ENCODE results near the gene DSCAML1. TPM values are rescaled to one million over a fixed set of nuclear protein-coding genes. Genes with fewer than 3 reads are reported as not detected.

Gene DSCAML1
- total and polyA plus RNA-seq, 2 of the 8 experiments (the other 6 are each of a cell fraction or from before 2014, with no cell fraction given), result 0.19 to 0.24 TPM

- H4K20me1 ChIP-seq (replicated peaks in 1 of 2; ENCODE audit: control insufficient read depth in 1 of 2, insufficient read depth in 2 of 2, low read length in 2 of 2), result no peaks in the 10 kb centered on the region
- FAIRE-seq (no peak), DNase-seq (ENCODE audit: low read depth in 1 of 2, low spot score in 2 of 2) (no peak)
- H4K91ac ChIP-seq (replicated peaks; ENCODE audit: insufficient read length, low read length), result no peak overlapping the region
- H3K23ac ChIP-seq (ENCODE audit: insufficient read length), result no peak overlapping the region
- H3K23me2 ChIP-seq (ENCODE audit: low read depth, low read length), result peaks cover 4% of the 10 kb centered on the region; the same call in 1 of the 2 replicates
- H3K36me3 ChIP-seq (ENCODE audit: control insufficient read depth in 2 of 4, insufficient read depth in 4 of 4, low read length in 3 of 4), result no peaks in the 10 kb centered on the region
- peaks cover 4 to 14% (median 11%) of the 10 kb centered on the region in 4 experiments for H3K4me1 ChIP-seq (replicated peaks in 1 of 4; ENCODE audit: control insufficient read depth in 3 of 4, insufficient read depth in 4 of 4, low read length in 3 of 4)
- no peak for TF ChIP-seq EP300 (IDR thresholded peaks at IDR 0.05; ENCODE audit: borderline replicate concordance in 1 of 2, low read depth in 2 of 2, low read length in 2 of 2)
- no peak for TF ChIP-seq SAP30 (IDR thresholded peaks at IDR 0.05; ENCODE audit: insufficient read depth, insufficient replicate concordance, low read length)
- no peak for TF ChIP-seq EZH2 (IDR thresholded peaks at IDR 0.05; ENCODE audit: low read depth, low read length, severe bottlenecking)
- TF ChIP-seq POLR2A (IDR thresholded peaks at IDR 0.05; ENCODE audit: control extremely low read depth in 1 of 2, low read depth in 2 of 2, low read length in 2 of 2), result no peak
- no peak for TF ChIP-seq ASH2L (IDR thresholded peaks at IDR 0.05; ENCODE audit: low read length)
- TF ChIP-seq MAX (IDR thresholded peaks at IDR 0.05), result no peak
- no peak overlapping the region for H3K56ac ChIP-seq (replicated peaks; ENCODE audit: insufficient read length, low read depth, low read length)
- no peak overlapping the region for H3K4me3 ChIP-seq (ENCODE audit: extremely low read depth in 1 of 4, insufficient read depth in 2 of 4, low read depth in 3 of 4, low read length in 4 of 4)
- no peak overlapping the region; a peak in 1 of 7 replicates for H3K9ac ChIP-seq (replicated peaks in 1 of 4; ENCODE audit: extremely low read depth in 1 of 4, low read depth in 3 of 4, low read length in 3 of 4)
- H3K79me1 ChIP-seq (ENCODE audit: low read depth, low read length), result no peaks in the 10 kb centered on the region
- no peak overlapping the region for H3K27ac ChIP-seq (ENCODE audit: low read depth, low read length)
- H2BK15ac ChIP-seq (ENCODE audit: low read length), result 0 out of 2 replicates have a peak overlapping the region, but pooled peaks have one; percentile 50
- no peak overlapping the region for H2AK5ac ChIP-seq (ENCODE audit: low read depth, low read length)
- H3K4me2 ChIP-seq (ENCODE audit: insufficient read depth in 1 of 2, low read depth in 2 of 2, low read length in 2 of 2), result no peak overlapping the region
- H2BK5ac ChIP-seq (ENCODE audit: low read depth, low read length), result no peak overlapping the region
- no peak overlapping the region for H4K5ac ChIP-seq (ENCODE audit: insufficient read length, low read depth, low read length)
- 0 out of 2 replicates have a peak overlapping the region, but pooled peaks have one; percentile 48 for H2BK20ac ChIP-seq (ENCODE audit: low read length)
- H3K4ac ChIP-seq (replicated peaks; ENCODE audit: insufficient read length, low read depth, low read length), result no peak overlapping the region
- H3K14ac ChIP-seq (ENCODE audit: insufficient read length), result no peak overlapping the region
- no peaks in the 10 kb centered on the region for H3K9me3 ChIP-seq (ENCODE audit: insufficient read depth in 2 of 2, low read depth in 1 of 2, low read length in 1 of 2)
- ChIA-PET CTCF (ENCODE audit: partially characterized antibody) (interaction anchor here (1.0 to 3.9 kb wide), 8 partner anchors 9 to 123 kb away, joined by 3 to 25 read pairs (median 7); no protein-coding TSS in a partner anchor), POLR2A (ENCODE audit: partially characterized antibody) (interaction anchor here (1.7 to 2.0 kb wide), 2 partner anchors 9 to 12 kb away, joined by 5 read pairs; no protein-coding TSS in a partner anchor)
- 71% methylated on average over 6 of the region's 6 CpGs; no CpG with 5 or more reads in 1 of the 2 experiments for WGBS, 2 experiments (ENCODE audit: extremely low coverage in 1 of 2, insufficient coverage in 1 of 2, insufficient read length in 1 of 2, insufficient replicate concordance in 2 of 2, low coverage in 1 of 2, low lambda C conversion rate in 2 of 2, missing lambda C conversion rate in 1 of 2)
- H3K79me2 ChIP-seq (ENCODE audit: control insufficient read depth in 1 of 2, insufficient read depth in 2 of 2, low read length in 2 of 2), result no peaks in the 10 kb centered on the region
- H2BK12ac ChIP-seq (ENCODE audit: low read depth, low read length), result peak overlapping the region; percentile 61; the same call in 1 of the 2 replicates
- no peak overlapping the region for H2AFZ ChIP-seq (ENCODE audit: low read length)
- H4K8ac ChIP-seq (ENCODE audit: extremely low read depth, insufficient read depth, low read length), result no peak overlapping the region
- peaks cover 0 to 5% (median 0%) of the 10 kb centered on the region in 4 experiments; a peak in 2 of 7 replicates for H3K27me3 ChIP-seq (replicated peaks in 1 of 4; ENCODE audit: control insufficient read depth in 3 of 4, extremely low read depth in 1 of 4, insufficient read depth in 3 of 4, low read length in 3 of 4)
- peak overlapping the region; percentile 62; the same call in 1 of the 2 replicates for H3K18ac ChIP-seq (ENCODE audit: extremely low read depth, low read length)
- H2BK120ac ChIP-seq (replicated peaks; ENCODE audit: low read depth, low read length), result no peak overlapping the region
Observed at GRCh38 chr11:117490911-117491310, 306.1 kb downstream of the DSCAML1 start.

Measured in H1 (cell line).